Erythroblast (primary cell): ENCODE results near the gene CAPN10.
A peak's percentile ranks its signal among the peaks of the same experiment; 100 is the strongest.

Experiments
- DNase-seq, 2 experiments: peaks; one replicate each; lab custom pipeline; 2025; lab: John Stamatoyannopoulos, UW
- GATA1 ChIP-seq: IDR thresholded peaks from 2 replicates; pipeline ENCODE4 v1.6.1; 2011; ENCODE audit warnings: low read depth, mild to moderate bottlenecking, control low read depth, low read length, moderate library complexity
- POLR2A ChIP-seq: IDR thresholded peaks from 2 replicates; pipeline ENCODE4 v1.6.1; 2011; ENCODE audit warnings: mild to moderate bottlenecking, low read length

CAPN10 gene

GRCh38 chr2:240639566-240639965 is 53.0 kb downstream of the CAPN10 start:
- TF ChIP-seq POLR2A (no peak), GATA1 (no peak)
- no peak for DNase-seq

- peak in 1 of 2 experiments; percentile 32 for DNase-seq
- TF ChIP-seq POLR2A (no peak), GATA1 (no peak)
Measured at GRCh38 chr2:240640939-240641338, 54.4 kb downstream of the CAPN10 start.

DNA sequence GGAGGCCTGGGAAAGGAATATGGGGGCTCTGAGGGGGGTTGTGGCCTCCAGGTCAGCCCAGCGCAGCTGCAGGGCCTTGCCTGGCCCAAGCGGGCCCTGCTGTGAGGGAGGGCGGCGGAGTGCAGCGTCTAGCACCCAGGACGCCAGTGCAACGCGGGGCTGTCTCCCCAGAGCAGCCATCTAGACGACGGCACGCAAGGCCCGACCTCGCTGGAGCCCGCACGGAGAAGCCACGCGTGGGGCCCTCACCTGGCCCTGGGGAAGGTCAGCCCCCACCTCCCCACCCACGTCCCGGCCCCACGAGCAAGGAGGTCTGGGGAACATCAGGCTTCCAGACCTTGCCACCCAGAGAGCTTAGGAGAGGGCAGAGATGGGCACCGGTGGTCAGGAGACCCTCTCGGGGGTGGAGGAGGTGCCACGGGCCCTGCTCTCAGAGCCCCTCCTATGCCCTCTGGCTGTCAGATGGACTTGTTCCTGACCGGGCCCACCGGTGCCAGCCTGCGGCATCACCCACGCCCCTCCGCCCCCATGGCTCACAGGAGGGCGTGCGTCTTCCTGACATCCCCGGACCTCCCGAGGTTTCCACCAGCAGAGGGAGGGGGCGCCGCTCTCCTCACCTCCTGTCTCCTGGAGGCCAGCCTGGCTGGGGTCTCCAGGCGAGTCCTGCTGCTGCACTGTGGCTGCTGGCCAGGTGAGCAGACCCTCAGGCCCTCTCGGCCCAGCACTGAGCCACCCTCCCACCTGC is 55.7 kb downstream of the CAPN10 start:
- no peak for DNase-seq
- TF ChIP-seq GATA1 (no peak), POLR2A (no peak)

GRCh38 chr2:240642806-240643092 is 56.2 kb downstream of the CAPN10 start:
- DNase-seq = no peak
- no peak for TF ChIP-seq POLR2A
- no peak for TF ChIP-seq GATA1

DNA sequence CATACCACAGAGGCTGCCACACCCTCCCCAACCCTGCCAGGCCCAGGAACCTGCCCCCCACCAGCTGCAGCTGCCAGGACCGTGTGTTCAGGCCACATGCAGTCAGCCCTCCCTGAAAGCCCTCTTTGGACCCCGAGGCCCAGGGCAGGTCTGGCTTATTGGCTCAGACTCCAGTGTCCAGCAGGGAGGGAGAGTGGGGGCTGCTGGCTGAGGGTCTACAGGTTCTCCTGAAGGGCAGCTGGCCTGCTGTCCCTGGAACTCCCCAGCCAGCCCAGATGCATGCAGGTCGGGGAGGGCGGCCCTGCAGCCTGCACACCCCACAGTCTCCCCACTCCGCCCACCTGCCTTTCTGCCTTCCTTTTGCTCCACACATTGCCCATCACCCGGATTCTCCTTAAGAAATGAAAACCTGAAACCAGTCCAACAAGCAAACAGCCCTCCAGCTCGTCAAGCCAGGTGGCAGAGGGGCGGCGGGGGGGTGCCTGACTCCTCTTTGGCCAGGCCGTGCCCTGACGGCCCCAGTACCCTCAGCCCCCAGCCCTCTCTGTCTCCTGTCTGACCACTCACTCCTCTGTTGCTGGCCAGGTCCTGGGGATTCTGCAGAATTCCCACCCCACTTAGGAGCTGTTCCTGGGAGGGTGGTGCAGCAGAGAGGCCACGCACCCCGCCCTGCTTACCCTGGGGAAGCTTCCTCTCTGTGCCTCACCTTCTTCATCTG is 56.7 kb downstream of the CAPN10 start:
- TF ChIP-seq GATA1 (no peak), POLR2A (no peak)
- DNase-seq = no peak

DNA sequence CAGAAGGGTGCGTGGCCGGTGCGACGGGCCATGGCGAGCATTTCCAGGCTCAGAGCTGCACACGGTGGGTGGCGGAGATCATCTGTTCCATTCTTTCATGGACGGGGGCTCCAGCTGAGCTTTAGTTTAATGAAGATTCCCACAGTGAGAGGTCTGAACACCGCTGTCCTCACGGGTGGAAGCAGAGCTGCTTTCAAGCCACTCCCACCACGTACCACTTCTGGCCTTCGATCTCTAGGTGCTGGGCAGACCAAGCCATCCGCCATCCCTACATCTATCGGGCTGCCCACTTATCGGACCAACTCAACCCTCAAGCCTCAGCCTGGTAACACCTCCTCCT is 57.2 kb downstream of the CAPN10 start:
- no peak for DNase-seq
- TF ChIP-seq POLR2A (no peak), GATA1 (no peak)

- no peak for TF ChIP-seq POLR2A
- TF ChIP-seq GATA1 = no peak
- no peak for DNase-seq
Measured at GRCh38 chr2:240644171-240644651, 57.7 kb downstream of the CAPN10 start.

DNA sequence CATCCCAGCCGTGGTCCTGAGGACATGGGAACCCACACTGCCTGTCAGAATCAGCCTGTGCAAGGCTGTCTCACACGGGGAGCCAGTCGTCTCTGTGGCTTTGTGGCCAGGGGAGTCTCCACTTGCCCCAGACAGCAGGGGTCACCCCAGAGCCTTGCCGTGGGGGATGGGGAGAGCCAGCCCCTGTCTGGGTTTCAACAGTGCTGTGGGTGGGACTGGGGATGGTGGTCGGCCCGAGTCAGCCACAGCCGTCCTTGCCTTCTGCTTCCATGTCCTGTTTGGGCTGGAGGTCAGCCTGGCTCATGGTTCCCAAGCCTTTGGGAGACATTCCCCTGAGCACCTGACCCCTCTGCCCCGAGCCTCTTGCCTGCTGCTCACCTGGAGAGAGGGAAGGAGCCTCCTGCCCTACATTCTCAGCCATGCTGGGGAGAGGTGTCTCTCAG is 58.3 kb downstream of the CAPN10 start:
- no peak for DNase-seq
- TF ChIP-seq GATA1 (no peak), POLR2A (no peak)

GRCh38 chr2:240645346-240645745 is 58.8 kb downstream of the CAPN10 start:
- DNase-seq = no peak
- TF ChIP-seq POLR2A = no peak
- no peak for TF ChIP-seq GATA1

DNA sequence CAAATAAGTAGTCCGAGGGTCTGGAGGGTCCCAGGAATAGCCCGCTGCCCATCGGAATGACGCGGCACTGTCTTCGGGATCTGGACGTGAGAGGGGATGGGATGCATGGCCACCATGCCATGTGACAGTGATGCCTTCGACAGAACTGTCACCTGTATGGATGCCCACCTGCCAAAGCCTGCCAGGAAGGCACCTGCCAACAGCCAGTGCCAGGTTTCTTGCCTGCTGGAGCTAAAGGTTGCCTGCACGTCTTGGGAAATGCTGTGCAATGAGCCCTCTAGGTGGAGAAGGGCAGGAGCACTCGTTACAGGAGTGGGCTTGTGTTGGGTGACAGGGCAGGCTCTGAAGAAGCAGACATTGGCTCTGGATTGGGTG is 59.3 kb downstream of the CAPN10 start:
- DNase-seq = no peak
- TF ChIP-seq GATA1 (no peak), POLR2A (no peak)

DNA sequence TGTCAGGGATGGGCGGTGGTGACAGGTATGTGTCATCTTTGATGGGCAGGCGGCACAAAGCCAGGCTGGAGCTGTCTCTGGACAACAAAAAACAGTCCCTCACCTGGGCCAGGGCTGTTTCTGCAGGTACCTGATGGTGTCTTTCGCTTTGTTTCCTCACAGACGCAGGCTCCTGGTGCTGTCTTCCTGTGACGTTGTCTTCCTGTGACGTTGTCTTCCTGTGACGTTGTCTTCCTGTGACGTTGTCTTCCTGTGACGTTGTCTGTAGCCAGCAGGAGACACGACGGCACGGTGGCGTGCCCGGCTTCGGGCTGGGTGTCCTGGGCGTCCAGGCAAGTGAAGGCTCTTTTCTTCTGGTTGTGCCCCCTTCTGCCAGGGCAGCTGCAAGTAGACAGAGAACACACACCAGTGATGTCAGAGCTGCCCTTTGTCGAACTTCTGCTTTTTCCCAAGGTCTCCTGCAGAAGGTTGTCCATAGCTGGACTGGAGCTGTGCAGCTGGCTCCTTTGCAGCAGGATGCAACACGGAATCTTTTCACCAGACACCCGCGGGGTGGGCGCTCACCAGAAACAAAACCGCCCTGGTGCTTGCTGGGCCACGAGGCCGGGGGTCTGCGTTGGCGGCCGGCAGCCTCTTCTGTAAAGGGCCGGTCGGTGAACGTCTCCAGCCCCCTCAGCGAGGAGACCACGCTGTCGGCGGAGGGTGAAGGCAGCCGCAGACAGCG is 59.8 kb downstream of the CAPN10 start:
- TF ChIP-seq POLR2A (no peak), GATA1 (no peak)
- DNase-seq = no peak

GRCh38 chr2:240646900-240647502 is 60.5 kb downstream of the CAPN10 start:
- no peak for DNase-seq
- TF ChIP-seq GATA1 (no peak), POLR2A (no peak)

GRCh38 chr2:240647503-240648154 is 61.1 kb downstream of the CAPN10 start:
- TF ChIP-seq POLR2A = no peak
- TF ChIP-seq GATA1 = no peak
- no peak for DNase-seq

- no peak for TF ChIP-seq POLR2A
- TF ChIP-seq GATA1 = no peak
- DNase-seq = no peak
Measured at GRCh38 chr2:240648155-240648649, 61.7 kb downstream of the CAPN10 start.
